Endothelial cell of umbilical vein (primary cell): ENCODE results near the gene RAX. TPM values are rescaled to one million over a fixed set of nuclear protein-coding genes. Genes with fewer than 3 reads are reported as not detected.

Source experiments
- BruUV-seq: library from RNA; stranded (reverse); fragments of 400-500 nt; replicated peaks from 2 replicates; lab custom pipeline; 2021; lab: Mats Ljungman, UMichigan
- CTCF ChIA-PET: fragments of 300-600, 350-600 bp; sonication (Branson Sonifier 250); formaldehyde crosslinking; loops from one replicate; lab custom pipeline; 2021; ENCODE audit warnings: antibody characterized with exemption, inconsistent platforms; lab: Charles Lee
- POLR2A ChIA-PET: fragments of 300-600, 350-600 bp; sonication (Branson Sonifier 250); formaldehyde crosslinking; loops from one replicate; lab custom pipeline; 2021; ENCODE audit warnings: antibody characterized with exemption, inconsistent platforms; lab: Charles Lee
- DNase-seq: peaks from one replicate; pipeline ENCODE4 v3.0.0-alpha.2; 2011; ENCODE audit warnings: low read depth, low spot score
- FAIRE-seq: peaks from 2 replicates; lab custom pipeline; 2011; peaks lifted over from hg19 to GRCh38; lab: Jason Lieb, UNC
- H2AFZ ChIP-seq: 2 replicates; pipeline ENCODE4 v1.6.0; 2012; ENCODE audit warnings: low read depth, low read length, control low read depth, inconsistent platforms
- H3K27ac ChIP-seq: 2 replicates; pipeline ENCODE4 v1.5.1; 2011; ENCODE audit warnings: low read depth, mild to moderate bottlenecking, control low read depth, low read length, moderate library complexity; ENCODE audit not compliant: insufficient read depth
- H3K27me3 ChIP-seq, 2 experiments: 2 replicates each; pipeline versions ENCODE4 v1.6.0 to v1.6.1; 2011; ENCODE audit warnings: low read length in 2 of 2, mixed read lengths in 1 of 2; ENCODE audit not compliant: control insufficient read depth in 2 of 2, insufficient read depth in 2 of 2
- H3K36me3 ChIP-seq, 2 experiments: 2 replicates in 1 of 2; 3 replicates in 1 of 2; pipeline ENCODE4 v1.5.1; 2011; ENCODE audit warnings: low read length in 2 of 2, mild to moderate bottlenecking in 1 of 2, moderate library complexity in 1 of 2; ENCODE audit not compliant: control insufficient read depth in 2 of 2, insufficient read depth in 2 of 2; ENCODE audit errors: extremely low read depth in 1 of 2
- H3K4me1 ChIP-seq: 3 replicates; pipeline ENCODE4 v1.5.1; 2011; ENCODE audit warnings: mild to moderate bottlenecking, low read length; ENCODE audit not compliant: control insufficient read depth, insufficient read depth; ENCODE audit errors: extremely low read depth
- H3K4me2 ChIP-seq: 2 replicates; pipeline ENCODE4 v1.6.1; 2011; ENCODE audit warnings: low read length, control low read depth, mixed read lengths; ENCODE audit not compliant: insufficient read depth
- H3K4me3 ChIP-seq, 3 experiments: fragments of 200-600 bp in 1 of 3; sonication (generic), shearing (Covaris generic) in 1 of 3; replicated peaks in 1 of 3; 2 replicates each; pipeline ENCODE4 v1.5.1; 2011 to 2016; ENCODE audit warnings: control low read depth in 3 of 3, low read length in 3 of 3, mild to moderate bottlenecking in 2 of 3, inconsistent platforms in 1 of 3, low read depth in 1 of 3, moderate library complexity in 1 of 3; ENCODE audit not compliant: insufficient read depth in 1 of 3
- H3K79me2 ChIP-seq: 2 replicates; pipeline ENCODE4 v1.6.0; 2012; ENCODE audit warnings: low read length, inconsistent platforms; ENCODE audit not compliant: control insufficient read depth, insufficient read depth
- H3K9ac ChIP-seq: replicated peaks from 2 replicates; pipeline ENCODE3; 2011; ENCODE audit warnings: low read length, control low read depth; ENCODE audit not compliant: insufficient read depth; ENCODE audit errors: extremely low read depth
- H3K9me1 ChIP-seq: replicated peaks from 3 replicates; pipeline ENCODE4 v1.6.0; 2011; ENCODE audit warnings: mild to moderate bottlenecking, low read length; ENCODE audit not compliant: control insufficient read depth, insufficient read depth; ENCODE audit errors: extremely low read depth
- H3K9me3 ChIP-seq: replicated peaks from 2 replicates; pipeline ENCODE4 v1.5.1; 2012; ENCODE audit warnings: low read length, inconsistent platforms; ENCODE audit not compliant: control insufficient read depth, insufficient read depth
- H4K20me1 ChIP-seq: replicated peaks from 2 replicates; pipeline ENCODE3; 2011; ENCODE audit warnings: mild to moderate bottlenecking, low read length; ENCODE audit not compliant: control insufficient read depth, insufficient read depth; ENCODE audit errors: extremely low read depth
- EZH2 ChIP-seq: IDR thresholded peaks from 2 replicates; pipeline ENCODE4 v1.6.1; 2012; ENCODE audit warnings: borderline replicate concordance, low read depth, mild to moderate bottlenecking, moderate library complexity, low read length, inconsistent platforms; ENCODE audit not compliant: severe bottlenecking
- GATA2 ChIP-seq: IDR thresholded peaks from 2 replicates; pipeline ENCODE4 v1.7.0; 2011; ENCODE audit warnings: low read depth, mild to moderate bottlenecking, moderate library complexity, mixed read lengths, low read length; ENCODE audit not compliant: insufficient read length, insufficient read depth
- dilution Hi-C: fragments of 300-500 bp; cut with MboI; formaldehyde crosslinking; loops from one replicate; pipeline ENCODE4 v1.15.0; 2019; ENCODE audit warnings: low sequenced_read_pairs; ENCODE audit not compliant: extremely low pct_ligation_motif_present
- intact Hi-C: fragments of 100-400 bp; cut with micrococcal nuclease; formaldehyde crosslinking; loops from one replicate; pipeline ENCODE4 v1.10.0; 2022
- polyA plus RNA-seq, 4 experiments: library from polyadenylated mRNA; depleted of rRNA in 3 of 4; stranded (reverse) in 3 of 4; unstranded in 1 of 4; fragments of >200 nt; gene quantifications; 2 replicates each; pipeline versions ENCODE4 v1.2.1 to v1.2.3, GENCODE V29; 2011 to 2012; ENCODE audit warnings: missing spikeins in 1 of 4
- total RNA-seq: library from RNA; stranded (reverse); gene quantifications from 2 replicates; pipeline ENCODE4 v1.2.3, GENCODE V29; 2021
- TF ChIP-seq, protein P1 (sequence below): IDR thresholded peaks from 2 replicates; pipeline ENCODE4 v1.6.1; 2011; ENCODE audit not compliant: insufficient read depth, insufficient read length
- TF ChIP-seq, protein P2 (sequence below), 2 donors: IDR thresholded peaks; 1 replicate in 1 of 2; 2 replicates in 1 of 2; pipeline ENCODE4 v1.5.1; 2011; ENCODE audit warnings: low read length in 2 of 2, mild to moderate bottlenecking in 2 of 2, moderate library complexity in 2 of 2, control low read depth in 1 of 2, inconsistent platforms in 1 of 2, low read depth in 1 of 2; ENCODE audit not compliant: insufficient read depth in 1 of 2; ENCODE audit errors: extremely low read depth in 1 of 2

RAX gene
- total and polyA plus RNA-seq, 2 donors (not counting 3 experiments of a cell fraction or from before 2014, with no cell fraction given): not detected

DNA sequence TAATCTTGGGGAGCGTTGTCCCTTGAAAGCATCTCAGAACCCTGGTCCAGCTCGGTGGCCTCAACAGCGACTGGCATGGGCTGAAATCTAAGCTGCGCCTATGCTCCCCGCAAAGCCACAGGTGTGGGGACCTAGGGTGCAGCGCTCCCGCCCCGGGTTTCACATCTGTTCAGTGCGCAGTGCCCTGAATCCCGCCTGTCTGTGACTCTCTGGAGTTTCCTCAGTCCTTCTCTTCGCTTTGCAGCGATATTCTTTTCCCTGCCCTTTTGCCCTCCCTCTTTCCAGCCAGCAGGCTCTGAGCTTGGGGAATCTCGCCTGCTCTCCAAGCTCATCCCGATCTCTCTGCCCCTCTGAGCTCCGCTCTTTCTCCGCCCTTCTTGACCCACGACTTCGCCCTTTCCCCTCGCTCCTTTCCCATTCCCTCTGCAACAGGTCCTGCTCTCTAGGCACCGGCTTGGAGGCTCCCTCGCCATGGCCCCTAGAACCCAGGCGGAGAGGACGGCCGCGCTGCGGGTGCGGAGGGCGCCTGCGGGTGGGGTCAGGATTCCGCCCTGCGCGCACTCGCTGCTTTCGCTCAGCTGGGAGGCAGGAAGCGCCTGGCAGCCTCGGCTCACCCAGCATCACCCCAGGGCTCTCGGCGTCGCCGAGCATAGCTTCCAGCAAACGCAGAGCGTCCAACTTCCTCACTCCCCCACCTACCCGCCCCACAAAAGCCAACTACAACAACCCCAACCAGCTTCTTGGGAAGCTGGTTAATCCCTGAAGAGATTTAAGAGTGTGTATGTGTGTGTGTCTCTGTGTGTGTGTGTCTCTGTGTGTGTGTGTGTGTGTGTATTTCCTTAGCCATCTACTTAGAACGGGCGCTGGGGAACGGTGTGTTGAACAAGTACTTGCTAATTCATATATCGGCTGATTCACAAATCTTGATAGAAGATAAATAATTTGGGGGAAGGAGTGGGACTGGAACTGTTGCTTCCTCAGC, 52.2 kb downstream of the RAX start:
- no peak for FAIRE-seq
- CTCF ChIA-PET: no interaction called here
- Histone ChIP-seq H3K27ac (no peak overlapping the region), H3K36me3 (no peaks in the 10 kb centered on the region), H3K9me1 (no peaks in the 10 kb centered on the region), H3K9ac (no peak overlapping the region), H3K4me3 (no peak overlapping the region), H3K27me3 (peaks cover 28 to 52% of the 10 kb centered on the region in 2 experiments), H3K4me2 (no peak overlapping the region), H3K4me1 (no peaks in the 10 kb centered on the region), H3K9me3 (no peaks in the 10 kb centered on the region), H4K20me1 (no peaks in the 10 kb centered on the region), H2AFZ (no peak overlapping the region), H3K79me2 (no peaks in the 10 kb centered on the region)
- DNase-seq: no peak
- peak; percentile 69 for TF ChIP-seq EZH2
- TF ChIP-seq, protein P1, sequence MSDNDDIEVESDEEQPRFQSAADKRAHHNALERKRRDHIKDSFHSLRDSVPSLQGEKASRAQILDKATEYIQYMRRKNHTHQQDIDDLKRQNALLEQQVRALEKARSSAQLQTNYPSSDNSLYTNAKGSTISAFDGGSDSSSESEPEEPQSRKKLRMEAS: no peak
- TF ChIP-seq, protein P2, sequence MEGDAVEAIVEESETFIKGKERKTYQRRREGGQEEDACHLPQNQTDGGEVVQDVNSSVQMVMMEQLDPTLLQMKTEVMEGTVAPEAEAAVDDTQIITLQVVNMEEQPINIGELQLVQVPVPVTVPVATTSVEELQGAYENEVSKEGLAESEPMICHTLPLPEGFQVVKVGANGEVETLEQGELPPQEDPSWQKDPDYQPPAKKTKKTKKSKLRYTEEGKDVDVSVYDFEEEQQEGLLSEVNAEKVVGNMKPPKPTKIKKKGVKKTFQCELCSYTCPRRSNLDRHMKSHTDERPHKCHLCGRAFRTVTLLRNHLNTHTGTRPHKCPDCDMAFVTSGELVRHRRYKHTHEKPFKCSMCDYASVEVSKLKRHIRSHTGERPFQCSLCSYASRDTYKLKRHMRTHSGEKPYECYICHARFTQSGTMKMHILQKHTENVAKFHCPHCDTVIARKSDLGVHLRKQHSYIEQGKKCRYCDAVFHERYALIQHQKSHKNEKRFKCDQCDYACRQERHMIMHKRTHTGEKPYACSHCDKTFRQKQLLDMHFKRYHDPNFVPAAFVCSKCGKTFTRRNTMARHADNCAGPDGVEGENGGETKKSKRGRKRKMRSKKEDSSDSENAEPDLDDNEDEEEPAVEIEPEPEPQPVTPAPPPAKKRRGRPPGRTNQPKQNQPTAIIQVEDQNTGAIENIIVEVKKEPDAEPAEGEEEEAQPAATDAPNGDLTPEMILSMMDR (IDR thresholded peaks at IDR 0.05; ENCODE audit: extremely low read depth in 1 of 2, insufficient read depth in 1 of 2, low read depth in 1 of 2, low read length in 2 of 2): no peak
- TF ChIP-seq GATA2: no peak
- POLR2A ChIA-PET: no interaction called here
- dilution Hi-C loops: no loop called here
- intact Hi-C loops: no loop called here
- no TSS peak for BruUV-seq
